ENCODE results near the gene DUOXA1.

Gene DUOXA1

GRCh38 chr15:45129651-45130129 is at the start of gene DUOXA1, which contains the start of gene DUOX1:
Gene DUOXA1 (minus strand): TSS chr15:45129879. CDS start chr15:45123014, 6,865 bp downstream.
Gene DUOX1 (plus strand): TSS chr15:45129994. CDS start chr15:45131967, 1,973 bp downstream.
- DNase-seq (ENCODE audit: low read depth in 2 of 2): no peak

- DNase-seq (ENCODE audit: low read depth in 2 of 2): no peak
These were observed 47.6 kb upstream of the DUOXA1 start for GRCh38 chr15:45177285-45177684.

- no peak for DNase-seq (ENCODE audit: low read depth in 2 of 2)
These were observed 44.9 kb upstream of the DUOXA1 start for GRCh38 chr15:45174577-45174976.

GRCh38 chr15:45174069-45174468 is 44.4 kb upstream of the DUOXA1 start:
- no peak for DNase-seq (ENCODE audit: low read depth in 2 of 2)

- no peak for DNase-seq (ENCODE audit: low read depth in 2 of 2)
These were observed 42.2 kb upstream of the DUOXA1 start for GRCh38 chr15:45171912-45172311.

- no peak for DNase-seq (ENCODE audit: low read depth in 2 of 2)
These were observed 40.2 kb upstream of the DUOXA1 start for GRCh38 chr15:45169608-45170480.

GRCh38 chr15:45168751-45169551 is 39.3 kb upstream of the DUOXA1 start:
- no peak for DNase-seq (ENCODE audit: low read depth in 2 of 2)

- DNase-seq (ENCODE audit: low read depth in 2 of 2): no peak
These were observed 38.6 kb upstream of the DUOXA1 start for GRCh38 chr15:45168286-45168685.

- no peak for DNase-seq (ENCODE audit: low read depth in 2 of 2)
These were observed 38.0 kb upstream of the DUOXA1 start for GRCh38 chr15:45167631-45168205.

GRCh38 chr15:45166834-45167630 is 37.4 kb upstream of the DUOXA1 start:
- peak; percentile 62 to 67 for DNase-seq (ENCODE audit: low read depth in 2 of 2)

GRCh38 chr15:45165536-45165935 is 35.9 kb upstream of the DUOXA1 start:
- DNase-seq (ENCODE audit: low read depth in 2 of 2): no peak

- no peak for DNase-seq (ENCODE audit: low read depth in 2 of 2)
These were observed 35.2 kb upstream of the DUOXA1 start for GRCh38 chr15:45164914-45165313.

GRCh38 chr15:45163508-45163856 is 33.8 kb upstream of the DUOXA1 start:
- DNase-seq (ENCODE audit: low read depth in 2 of 2): no peak

- DNase-seq (ENCODE audit: low read depth in 2 of 2): peak; percentile 28 to 39
These were observed 33.3 kb upstream of the DUOXA1 start for GRCh38 chr15:45162771-45163507.

GRCh38 chr15:45161666-45162065 is 32.0 kb upstream of the DUOXA1 start:
- DNase-seq (ENCODE audit: low read depth in 2 of 2): no peak

- peak; percentile 9 to 20 for DNase-seq (ENCODE audit: low read depth in 2 of 2)
These were observed 28.3 kb upstream of the DUOXA1 start for GRCh38 chr15:45157974-45158373.

GRCh38 chr15:45156744-45157455 is 27.2 kb upstream of the DUOXA1 start:
- DNase-seq (ENCODE audit: low read depth in 2 of 2): peak; percentile 21 to 22

GRCh38 chr15:45155739-45156138 is 26.1 kb upstream of the DUOXA1 start:
- DNase-seq (ENCODE audit: low read depth in 2 of 2): no peak

GRCh38 chr15:45151998-45152828 is 22.5 kb upstream of the DUOXA1 start:
- no peak for DNase-seq (ENCODE audit: low read depth in 2 of 2)

All from fibroblast of skin of left biceps (primary cell).